Lower lobe of right lung (tissue), 2 donors: Measurements from ENCODE around the gene DDB1. TPM values are rescaled to one million over a fixed set of nuclear protein-coding genes. Genes with fewer than 3 reads are reported as not detected.

Experiments used
- ATAC-seq, 2 donors: fragments of 200-7000 bp; cut with Tn5 transposase; one replicate each; pipeline ENCODE4 v1.9.1; 2020 to 2022; ENCODE audit warnings: mild to moderate bottlenecking in 2 of 2, moderate library complexity in 2 of 2
- DNase-seq: peaks from one replicate; pipeline ENCODE4 v3.0.0-alpha.2; 2020
- H3K27ac ChIP-seq: fragments of 200-600 bp; one replicate; pipeline ENCODE4 v1.8.0; 2022
- H3K27me3 ChIP-seq: fragments of 200-600 bp; one replicate; pipeline ENCODE4 v1.8.0; 2022; ENCODE audit warnings: low read depth
- H3K36me3 ChIP-seq: fragments of 200-600 bp; one replicate; pipeline ENCODE4 v1.8.0; 2022; ENCODE audit warnings: mild to moderate bottlenecking
- H3K4me1 ChIP-seq: fragments of 200-600 bp; one replicate; pipeline ENCODE4 v1.8.0; 2022
- H3K4me3 ChIP-seq: fragments of 200-600 bp; one replicate; pipeline ENCODE4 v1.8.0; 2022; ENCODE audit warnings: mild to moderate bottlenecking
- H3K9me3 ChIP-seq: fragments of 200-600 bp; one replicate; pipeline ENCODE4 v1.8.0; 2022
- intact Hi-C: fragments of 100-400 bp; cut with DNase I; formaldehyde crosslinking; loops from one replicate; pipeline ENCODE4 v1.11.0; 2022
- total RNA-seq: library from RNA; stranded (reverse); fragmentation: NEBNext Ultra II Directional; extraction: Animal tissue kit (Norgen Biotek cat#: 25700); gene quantifications from one replicate; pipeline ENCODE4 v1.2.1, GENCODE V29; 2021
- TF ChIP-seq, protein P1 (sequence below): fragments of 200-600 bp; IDR thresholded peaks from one replicate; pipeline ENCODE4 v1.8.0; 2022; ENCODE audit warnings: antibody characterized with exemption, mild to moderate bottlenecking
- donor health status: DM: no; HTN: yes; CAD: no; lungs with severe emphysema.

Gene DDB1
- total RNA-seq, 1 donor from 2014 or later = 122 TPM

DNA sequence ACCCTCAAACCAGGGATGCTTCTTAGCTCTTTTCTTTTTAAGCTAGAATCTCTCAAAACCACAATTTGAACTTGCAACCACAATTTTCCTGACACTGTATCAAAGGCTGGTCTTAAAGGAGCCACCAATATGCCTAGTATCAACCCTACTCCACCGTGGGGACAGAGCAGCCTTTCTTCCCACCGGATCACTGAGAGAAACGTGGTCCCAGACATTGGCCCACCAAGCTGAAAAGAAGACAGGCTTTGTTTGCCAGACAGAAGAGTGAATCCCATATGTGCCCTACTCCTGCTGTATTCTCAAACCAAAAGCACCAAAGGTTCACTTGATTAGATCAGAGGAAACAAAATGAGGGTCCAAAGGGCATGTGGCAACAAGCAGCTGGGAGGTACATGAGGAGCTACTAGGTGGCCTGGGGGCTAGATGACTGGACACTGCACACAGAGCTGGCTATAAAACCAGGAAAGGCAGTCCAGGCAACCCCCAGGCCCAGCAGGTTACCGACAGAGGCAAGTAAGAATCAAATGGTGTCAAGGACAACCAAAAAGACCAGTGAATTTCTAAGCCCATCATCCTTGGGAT lies 34.2 kb downstream of the DDB1 start:
- Histone ChIP-seq H3K27ac (no peak overlapping the region), H3K4me3 (no peak overlapping the region), H3K36me3 (peaks cover 56% of the 10 kb centered on the region), H3K4me1 (peaks cover 40% of the 10 kb centered on the region), H3K9me3 (no peaks in the 10 kb centered on the region), H3K27me3 (peaks cover 21% of the 10 kb centered on the region)
- intact Hi-C loops = no loop called here
- DNase-seq = no peak
- TF ChIP-seq, protein P1, sequence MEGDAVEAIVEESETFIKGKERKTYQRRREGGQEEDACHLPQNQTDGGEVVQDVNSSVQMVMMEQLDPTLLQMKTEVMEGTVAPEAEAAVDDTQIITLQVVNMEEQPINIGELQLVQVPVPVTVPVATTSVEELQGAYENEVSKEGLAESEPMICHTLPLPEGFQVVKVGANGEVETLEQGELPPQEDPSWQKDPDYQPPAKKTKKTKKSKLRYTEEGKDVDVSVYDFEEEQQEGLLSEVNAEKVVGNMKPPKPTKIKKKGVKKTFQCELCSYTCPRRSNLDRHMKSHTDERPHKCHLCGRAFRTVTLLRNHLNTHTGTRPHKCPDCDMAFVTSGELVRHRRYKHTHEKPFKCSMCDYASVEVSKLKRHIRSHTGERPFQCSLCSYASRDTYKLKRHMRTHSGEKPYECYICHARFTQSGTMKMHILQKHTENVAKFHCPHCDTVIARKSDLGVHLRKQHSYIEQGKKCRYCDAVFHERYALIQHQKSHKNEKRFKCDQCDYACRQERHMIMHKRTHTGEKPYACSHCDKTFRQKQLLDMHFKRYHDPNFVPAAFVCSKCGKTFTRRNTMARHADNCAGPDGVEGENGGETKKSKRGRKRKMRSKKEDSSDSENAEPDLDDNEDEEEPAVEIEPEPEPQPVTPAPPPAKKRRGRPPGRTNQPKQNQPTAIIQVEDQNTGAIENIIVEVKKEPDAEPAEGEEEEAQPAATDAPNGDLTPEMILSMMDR = no peak
- ATAC-seq = no peak

DNA sequence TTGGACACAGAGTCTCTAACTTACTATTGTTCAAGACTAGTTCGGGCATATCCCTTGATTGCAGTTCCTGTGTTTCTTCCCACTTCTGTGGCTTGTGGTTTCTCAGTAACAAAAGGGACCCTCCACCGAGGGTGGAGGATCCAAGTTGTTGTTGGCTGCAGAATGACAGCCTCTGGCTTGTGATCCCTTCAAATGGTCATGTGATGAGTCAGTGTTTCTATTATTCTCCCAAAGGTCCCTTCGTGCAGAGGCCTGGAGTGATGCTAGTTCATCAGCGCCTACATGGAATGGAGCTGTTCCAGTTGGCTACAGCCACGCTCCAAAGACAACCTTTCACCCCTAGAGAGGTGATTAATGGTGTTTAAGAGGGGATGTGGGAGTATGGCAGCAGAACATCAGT lies 35.2 kb downstream of the DDB1 start:
- Histone ChIP-seq H3K4me3 (no peak overlapping the region), H3K36me3 (peaks cover 46% of the 10 kb centered on the region), H3K27me3 (peaks cover 24% of the 10 kb centered on the region), H3K9me3 (no peaks in the 10 kb centered on the region), H3K27ac (no peak overlapping the region), H3K4me1 (peaks cover 44% of the 10 kb centered on the region)
- DNase-seq (no peak), ATAC-seq (no peak)
- intact Hi-C loops = no loop called here
- TF ChIP-seq, protein P1 = no peak

DNA sequence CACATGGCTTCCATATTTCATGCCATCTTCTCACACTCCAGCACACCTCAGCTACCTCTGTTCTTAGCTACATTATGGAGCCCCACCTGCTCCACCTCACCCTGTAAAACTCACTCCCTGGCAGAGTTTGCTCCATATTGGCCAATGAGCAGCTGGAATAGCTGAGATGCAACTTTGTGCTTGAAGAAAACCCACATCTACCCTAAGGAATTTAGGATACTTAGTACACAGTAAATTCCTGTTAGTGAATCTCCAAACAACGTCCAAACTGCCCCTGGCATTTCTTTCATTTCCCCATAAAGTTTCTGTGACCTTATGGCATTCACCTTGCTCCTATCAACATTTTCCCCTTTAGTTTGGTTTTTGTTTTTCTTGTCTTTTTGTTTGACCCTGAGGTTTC lies 35.6 kb downstream of the DDB1 start:
- H3K27ac ChIP-seq = no peak overlapping the region
- intact Hi-C loops = no loop called here

DNA sequence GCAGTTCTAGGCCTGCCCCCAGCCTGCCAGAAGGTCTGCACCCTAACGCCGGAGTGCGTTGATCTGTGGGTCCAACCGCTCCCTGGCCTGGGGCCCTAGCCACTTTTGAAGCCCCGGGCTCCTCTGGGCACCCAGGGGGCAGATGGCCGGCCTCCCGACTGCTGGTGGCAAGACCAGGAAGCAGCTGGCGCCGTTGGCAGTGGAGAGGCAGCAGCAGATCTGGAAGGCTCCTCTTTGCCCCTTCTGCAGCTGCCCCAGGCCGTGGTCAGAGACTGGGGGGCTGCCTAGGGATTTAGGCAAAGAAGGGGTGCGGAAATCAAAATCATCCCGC lies 37.3 kb downstream of the DDB1 start:
- Histone ChIP-seq H3K27me3 (peaks cover 34% of the 10 kb centered on the region), H3K36me3 (peaks cover 24% of the 10 kb centered on the region), H3K4me1 (peaks cover 44% of the 10 kb centered on the region), H3K9me3 (no peaks in the 10 kb centered on the region), H3K4me3 (peak overlapping the region; percentile 59), H3K27ac (no peak overlapping the region)
- DNase-seq (no peak), ATAC-seq (no peak)
- intact Hi-C loops = no loop called here
- TF ChIP-seq, protein P1 = no peak

More for the DNA sequence above, 35.6 kb downstream of the DDB1 start:
- Histone ChIP-seq H3K9me3 (no peaks in the 10 kb centered on the region), H3K4me1 (peaks cover 44% of the 10 kb centered on the region), H3K4me3 (no peak overlapping the region), H3K27me3 (peaks cover 28% of the 10 kb centered on the region), H3K36me3 (peaks cover 42% of the 10 kb centered on the region)
- DNase-seq (no peak), ATAC-seq (no peak)
- TF ChIP-seq, protein P1 = no peak

DNA sequence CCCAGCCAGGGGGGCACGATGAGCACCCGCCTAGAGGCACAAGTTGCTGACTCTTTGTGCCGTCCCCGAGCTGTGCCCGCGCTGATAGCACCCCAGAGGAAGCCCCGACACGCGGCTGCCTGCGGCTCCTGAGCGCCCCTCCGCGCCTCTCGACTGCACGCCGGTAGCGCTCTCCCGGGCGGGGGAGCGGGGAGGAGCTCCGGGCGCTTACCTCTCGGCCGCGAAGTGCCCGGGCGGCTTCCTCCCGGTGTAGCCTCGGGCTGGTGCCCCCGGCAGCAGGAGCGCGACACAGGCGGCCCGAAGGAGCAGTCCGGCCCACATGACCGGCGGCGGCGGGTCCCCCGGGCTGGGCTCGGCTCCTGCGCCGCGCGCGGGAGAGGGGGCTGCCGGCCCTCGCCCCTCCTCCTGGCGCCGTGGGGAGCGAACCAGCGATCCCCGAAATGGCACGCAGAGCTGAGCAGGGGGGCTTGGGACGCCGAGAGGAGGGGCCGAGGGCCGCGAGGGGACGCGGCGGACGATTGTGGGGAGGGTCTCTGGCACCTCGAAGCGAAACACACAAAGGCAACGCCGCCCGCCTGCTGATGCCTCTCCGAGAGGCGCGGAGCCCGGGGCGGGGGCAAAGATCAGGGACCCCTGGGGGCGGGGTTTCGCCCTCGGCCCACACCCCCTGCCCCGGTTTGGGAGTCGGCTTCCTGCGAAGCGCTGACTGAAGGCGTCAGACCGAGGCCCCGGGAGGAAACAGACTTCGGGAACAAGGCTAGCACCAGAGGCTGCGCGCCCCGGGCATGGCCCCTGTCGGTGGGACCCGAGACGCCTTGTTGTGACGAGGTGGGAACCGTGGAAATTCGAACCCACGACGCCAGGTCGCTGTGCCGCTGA lies 37.9 kb downstream of the DDB1 start, which contains the start of gene VWCE:
Gene VWCE (minus strand): TSS at position 600 of the 879 bp plus-strand sequence. CDS start 279 bp downstream, at position 321.
- Histone ChIP-seq H3K27me3 (peaks cover 34% of the 10 kb centered on the region), H3K4me3 (peak within 1 kb of the TSS; percentile 59), H3K27ac (peak within 1 kb of the TSS; percentile 18), H3K9me3 (no peaks in the 10 kb centered on the region), H3K36me3 (peaks cover 18% of the 10 kb centered on the region), H3K4me1 (peaks cover 44% of the 10 kb centered on the region)
- peak; percentile 61 for DNase-seq
- intact Hi-C loops = no loop called here
- TF ChIP-seq, protein P1 = peak; percentile 27
- ATAC-seq = peak; percentile 85
